KMS-11 (cell line): ENCODE measurements around the gene PWP1.

Experiments used
- H2AFZ ChIP-seq: fragments of 200-600 bp; sonication (generic); 2 replicates; pipeline ENCODE4 v1.6.1; 2016; ENCODE audit warnings: antibody characterized with exemption, mixed run types, low read depth
- H3K27ac ChIP-seq: fragments of 200-600 bp; sonication (generic); 2 replicates; pipeline ENCODE4 v1.6.1; 2016; ENCODE audit warnings: mild to moderate bottlenecking, mixed run types
- H3K27me3 ChIP-seq: fragments of 200-600 bp; sonication (generic); 2 replicates; pipeline ENCODE4 v1.6.1; 2017; ENCODE audit warnings: mild to moderate bottlenecking, low read depth, mixed run types, moderate library complexity; ENCODE audit not compliant: insufficient read depth
- H3K36me3 ChIP-seq: fragments of 200-600 bp; sonication (generic); 2 replicates; pipeline ENCODE4 v1.6.1; 2017; ENCODE audit warnings: mild to moderate bottlenecking, mixed run types; ENCODE audit not compliant: insufficient read depth
- H3K4me1 ChIP-seq: fragments of 200-600 bp; sonication (generic); 2 replicates; pipeline ENCODE4 v1.6.1; 2016; ENCODE audit warnings: mild to moderate bottlenecking, low read depth, mixed run types; ENCODE audit not compliant: poor library complexity, severe bottlenecking
- H3K4me2 ChIP-seq: fragments of 200-600 bp; sonication (generic); 2 replicates; pipeline ENCODE4 v1.7.0; 2016; ENCODE audit warnings: mild to moderate bottlenecking, mixed run types
- H3K4me3 ChIP-seq: fragments of 200-600 bp; sonication (generic); IDR thresholded peaks from 2 replicates; pipeline ENCODE4 v1.6.1; 2017; ENCODE audit warnings: low read depth, low read length, mixed read lengths; ENCODE audit not compliant: insufficient read depth
- H3K79me2 ChIP-seq: fragments of 200-600 bp; sonication (generic); 2 replicates; pipeline ENCODE4 v1.6.1; 2016; ENCODE audit warnings: low read depth, mixed run types; ENCODE audit not compliant: insufficient read depth
- H3K9ac ChIP-seq: fragments of 200-600 bp; sonication (generic); 2 replicates; pipeline ENCODE4 v1.6.1; 2016; ENCODE audit warnings: mild to moderate bottlenecking, mixed run types
- H4K20me1 ChIP-seq: fragments of 200-600 bp; sonication (generic); 2 replicates; pipeline ENCODE4 v1.6.1; 2016; ENCODE audit warnings: mild to moderate bottlenecking, mixed run types; ENCODE audit not compliant: insufficient read depth
- TF ChIP-seq, protein P1 (sequence below): fragments of 200-600 bp; sonication (generic); conservative IDR thresholded peaks from 2 replicates; pipeline ENCODE4 v1.6.1; 2017; ENCODE audit warnings: low read depth, mild to moderate bottlenecking, antibody characterized with exemption, low read length, moderate library complexity, mixed read lengths

PWP1 gene

DNA sequence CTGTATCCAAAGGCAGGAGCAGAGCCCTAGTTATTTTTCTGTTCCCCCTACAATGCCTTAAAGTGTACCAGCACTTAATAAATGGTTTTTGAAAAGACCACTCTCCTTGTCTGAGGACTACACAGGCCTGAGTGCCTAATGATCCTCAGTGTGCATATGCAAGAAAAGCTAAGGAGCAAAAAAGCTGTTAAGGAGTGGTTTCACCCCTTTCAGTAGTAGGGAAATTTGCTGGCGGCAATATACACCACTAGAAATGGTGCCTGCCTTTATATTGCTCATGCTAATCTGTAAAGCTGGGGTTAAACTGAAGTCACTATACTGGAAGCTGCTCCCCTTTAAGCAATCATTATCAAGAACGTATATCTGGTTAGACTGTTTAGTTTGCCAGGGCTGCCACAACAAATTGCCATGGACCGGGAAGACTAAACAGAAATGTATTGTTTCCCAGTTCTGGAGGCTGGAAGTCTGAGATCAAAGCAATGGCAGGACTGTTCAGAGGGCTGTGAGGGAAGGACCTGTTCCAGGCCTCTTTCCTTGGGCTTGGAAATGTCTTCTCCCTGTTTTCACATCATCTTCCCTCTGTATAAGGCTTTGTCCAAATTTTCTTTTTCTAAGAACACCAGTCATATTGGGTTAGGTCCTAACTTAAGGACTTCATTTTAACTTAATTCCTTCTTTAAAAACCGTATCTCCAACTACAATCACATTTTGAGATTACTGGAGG is 45.2 kb downstream of the PWP1 start:
- Histone ChIP-seq H3K4me2 (no peak overlapping the region), H4K20me1 (no peaks in the 10 kb centered on the region), H2AFZ (no peak overlapping the region), H3K9ac (no peak overlapping the region), H3K27ac (no peak overlapping the region), H3K27me3 (no peaks in the 10 kb centered on the region), H3K36me3 (no peaks in the 10 kb centered on the region), H3K4me1 (no peaks in the 10 kb centered on the region), H3K4me3 (no peak overlapping the region), H3K79me2 (no peaks in the 10 kb centered on the region)
- TF ChIP-seq, protein P1, sequence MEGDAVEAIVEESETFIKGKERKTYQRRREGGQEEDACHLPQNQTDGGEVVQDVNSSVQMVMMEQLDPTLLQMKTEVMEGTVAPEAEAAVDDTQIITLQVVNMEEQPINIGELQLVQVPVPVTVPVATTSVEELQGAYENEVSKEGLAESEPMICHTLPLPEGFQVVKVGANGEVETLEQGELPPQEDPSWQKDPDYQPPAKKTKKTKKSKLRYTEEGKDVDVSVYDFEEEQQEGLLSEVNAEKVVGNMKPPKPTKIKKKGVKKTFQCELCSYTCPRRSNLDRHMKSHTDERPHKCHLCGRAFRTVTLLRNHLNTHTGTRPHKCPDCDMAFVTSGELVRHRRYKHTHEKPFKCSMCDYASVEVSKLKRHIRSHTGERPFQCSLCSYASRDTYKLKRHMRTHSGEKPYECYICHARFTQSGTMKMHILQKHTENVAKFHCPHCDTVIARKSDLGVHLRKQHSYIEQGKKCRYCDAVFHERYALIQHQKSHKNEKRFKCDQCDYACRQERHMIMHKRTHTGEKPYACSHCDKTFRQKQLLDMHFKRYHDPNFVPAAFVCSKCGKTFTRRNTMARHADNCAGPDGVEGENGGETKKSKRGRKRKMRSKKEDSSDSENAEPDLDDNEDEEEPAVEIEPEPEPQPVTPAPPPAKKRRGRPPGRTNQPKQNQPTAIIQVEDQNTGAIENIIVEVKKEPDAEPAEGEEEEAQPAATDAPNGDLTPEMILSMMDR, result no peak

DNA sequence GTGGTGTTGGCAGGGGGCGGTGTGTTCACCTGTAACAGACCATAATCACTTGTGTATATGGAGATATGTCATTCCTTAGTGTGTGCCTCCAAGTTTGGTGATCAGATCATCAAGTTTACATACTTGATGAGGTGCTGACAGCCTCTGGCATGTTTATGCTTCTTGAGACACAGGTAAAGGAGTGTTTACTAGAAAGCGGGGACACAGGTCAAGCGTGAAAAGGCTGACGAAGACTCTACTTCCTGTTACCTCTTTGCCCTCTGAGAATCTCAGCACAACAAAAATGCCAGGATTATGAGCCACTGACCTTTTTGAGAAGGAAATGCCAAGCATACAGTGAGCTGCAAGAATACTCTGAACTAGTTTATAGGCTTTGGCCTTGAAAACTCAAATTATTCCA is 45.8 kb downstream of the PWP1 start:
- H3K27me3 ChIP-seq, result no peaks in the 10 kb centered on the region
- H3K79me2 ChIP-seq, result no peaks in the 10 kb centered on the region
- no peak overlapping the region for H3K9ac ChIP-seq
- no peaks in the 10 kb centered on the region for H4K20me1 ChIP-seq
- no peaks in the 10 kb centered on the region for H3K36me3 ChIP-seq
- H3K4me3 ChIP-seq, result no peak overlapping the region
- no peak overlapping the region for H3K4me2 ChIP-seq
- no peaks in the 10 kb centered on the region for H3K4me1 ChIP-seq
- no peak overlapping the region for H3K27ac ChIP-seq
- TF ChIP-seq, protein P1, result no peak
- H2AFZ ChIP-seq, result no peak overlapping the region

GRCh38 chr12:107732365-107732764 is 46.8 kb downstream of the PWP1 start:
- Histone ChIP-seq H3K4me2 (no peak overlapping the region), H3K4me1 (no peaks in the 10 kb centered on the region), H3K36me3 (no peaks in the 10 kb centered on the region), H2AFZ (no peak overlapping the region), H3K4me3 (no peak overlapping the region), H3K27me3 (no peaks in the 10 kb centered on the region), H3K27ac (no peak overlapping the region), H3K79me2 (no peaks in the 10 kb centered on the region), H3K9ac (no peak overlapping the region), H4K20me1 (no peaks in the 10 kb centered on the region)
- TF ChIP-seq, protein P1, result no peak

- H4K20me1 ChIP-seq, result no peaks in the 10 kb centered on the region
- no peak overlapping the region for H3K27ac ChIP-seq
- no peak overlapping the region for H3K4me3 ChIP-seq
- H2AFZ ChIP-seq, result no peak overlapping the region
- H3K27me3 ChIP-seq, result no peaks in the 10 kb centered on the region
- H3K9ac ChIP-seq, result no peak overlapping the region
- no peak overlapping the region for H3K4me2 ChIP-seq
- H3K4me1 ChIP-seq, result no peaks in the 10 kb centered on the region
- H3K79me2 ChIP-seq, result no peaks in the 10 kb centered on the region
- TF ChIP-seq, protein P1, result no peak
- H3K36me3 ChIP-seq, result no peaks in the 10 kb centered on the region; the same call in 1 of the 2 replicates
Observed at GRCh38 chr12:107734139-107734538, 48.5 kb downstream of the PWP1 start.
